IMR-90 (cell line): ENCODE results near the gene USP7. TPM values are rescaled to one million over a fixed set of nuclear protein-coding genes. Genes with fewer than 3 reads are reported as not detected.

Experiments used
- ATAC-seq: fragments of 200-7000 bp; cut with Tn5 transposase; 2 replicates; pipeline ENCODE4 v1.9.1; 2020; ENCODE audit warnings: low read depth, mild to moderate bottlenecking, moderate library complexity
- BruUV-seq: library from RNA; stranded (reverse); fragments of 400-500 nt; replicated peaks from 2 replicates; lab custom pipeline; 2021; lab: Mats Ljungman, UMichigan
- CTCF ChIA-PET: fragments of 300-600 bp; formaldehyde crosslinking; extraction: SDS; loops from one replicate; lab custom pipeline; 2021; ENCODE audit warnings: antibody characterized with exemption; lab: Yijun Ruan, JAX
- POLR2A ChIA-PET: fragments of 300-600 bp; sonication (Branson Sonifier 250); formaldehyde crosslinking; loops from one replicate; lab custom pipeline; 2022; ENCODE audit warnings: antibody characterized with exemption; ENCODE audit not compliant: unreplicated experiment; lab: Charles Lee
- DNase-seq: peaks from one replicate; pipeline ENCODE4 v3.0.0; 2013
- H2AFZ ChIP-seq: replicated peaks from 2 replicates; pipeline ENCODE3; 2013; ENCODE audit warnings: low read length, mild to moderate bottlenecking; ENCODE audit not compliant: poor library complexity
- H2AK5ac ChIP-seq: 2 replicates; pipeline ENCODE4 v1.6.1; 2013; ENCODE audit warnings: low read depth, low read length, inconsistent platforms
- H2AK9ac ChIP-seq: replicated peaks from 2 replicates; pipeline ENCODE3; 2013; ENCODE audit warnings: mild to moderate bottlenecking, low read depth, low read length, moderate library complexity; ENCODE audit not compliant: poor library complexity
- H2BK120ac ChIP-seq: 2 replicates; pipeline ENCODE4 v1.6.1; 2013; ENCODE audit warnings: low read depth, low read length, inconsistent platforms
- H2BK15ac ChIP-seq: 3 replicates; pipeline ENCODE4 v1.6.1; 2013; ENCODE audit warnings: low read depth, low read length, inconsistent platforms
- H2BK20ac ChIP-seq: 2 replicates; pipeline ENCODE4 v1.6.1; 2013; ENCODE audit warnings: low read depth, mild to moderate bottlenecking, inconsistent platforms, low read length, moderate library complexity
- H2BK5ac ChIP-seq: 2 replicates; pipeline ENCODE4 v1.6.1; 2013; ENCODE audit warnings: mild to moderate bottlenecking, low read depth, low read length, inconsistent platforms; ENCODE audit not compliant: poor library complexity, severe bottlenecking
- H3K14ac ChIP-seq: replicated peaks from 2 replicates; pipeline ENCODE4 v1.6.1; 2013; ENCODE audit warnings: low read depth, low read length, inconsistent platforms
- H3K18ac ChIP-seq: 2 replicates; pipeline ENCODE4 v1.6.1; 2013; ENCODE audit warnings: low read depth, low read length, control low read depth
- H3K23ac ChIP-seq: 2 replicates; pipeline ENCODE4 v1.6.1; 2013; ENCODE audit warnings: low read depth, low read length, inconsistent platforms
- H3K27ac ChIP-seq: 2 replicates; pipeline ENCODE4 v1.5.1; 2013; ENCODE audit warnings: mild to moderate bottlenecking, control low read depth, low read length; ENCODE audit not compliant: insufficient read depth
- H3K27me3 ChIP-seq: 2 replicates; pipeline ENCODE4 v1.6.1; 2013; ENCODE audit warnings: low read length; ENCODE audit not compliant: control insufficient read depth, insufficient read depth
- H3K36me3 ChIP-seq: 2 replicates; pipeline ENCODE4 v1.6.1; 2013; ENCODE audit warnings: low read length, mixed read lengths; ENCODE audit not compliant: control insufficient read depth, insufficient read depth
- H3K4ac ChIP-seq: 2 replicates; pipeline ENCODE4 v1.6.1; 2013; ENCODE audit warnings: low read depth, low read length, inconsistent platforms
- H3K4me1 ChIP-seq: 2 replicates; pipeline ENCODE4 v1.6.1; 2013; ENCODE audit warnings: low read length, mixed read lengths; ENCODE audit not compliant: control insufficient read depth, insufficient read depth
- H3K4me2 ChIP-seq: 2 replicates; pipeline ENCODE4 v1.6.1; 2013; ENCODE audit warnings: low read depth, mild to moderate bottlenecking, control low read depth, low read length, moderate library complexity
- H3K4me3 ChIP-seq: 2 replicates; pipeline ENCODE4 v1.5.1; 2013; ENCODE audit warnings: low read depth, mild to moderate bottlenecking, control low read depth, low read length, moderate library complexity; ENCODE audit not compliant: insufficient read depth
- H3K56ac ChIP-seq: 2 replicates; pipeline ENCODE4 v1.6.1; 2013; ENCODE audit warnings: low read length, inconsistent platforms; ENCODE audit not compliant: insufficient read depth; ENCODE audit errors: extremely low read depth
- H3K79me1 ChIP-seq, 2 experiments: 2 replicates each; pipeline ENCODE4 v1.6.1; 2013; ENCODE audit warnings: low read length in 2 of 2, inconsistent platforms in 1 of 2, low read depth in 1 of 2
- H3K9ac ChIP-seq: 2 replicates; pipeline ENCODE4 v1.6.1; 2013; ENCODE audit warnings: low read depth, low read length, control low read depth
- H3K9me1 ChIP-seq: 2 replicates; pipeline ENCODE4 v1.6.1; 2013; ENCODE audit warnings: low read length, inconsistent platforms; ENCODE audit not compliant: insufficient read depth
- H3K9me3 ChIP-seq: 2 replicates; pipeline ENCODE4 v1.6.1; 2013; ENCODE audit warnings: low read length; ENCODE audit not compliant: control insufficient read depth, insufficient read depth
- H4K20me1 ChIP-seq: 2 replicates; pipeline ENCODE4 v1.6.1; 2013; ENCODE audit warnings: low read length, inconsistent platforms; ENCODE audit not compliant: insufficient read depth
- H4K5ac ChIP-seq: 2 replicates; pipeline ENCODE4 v1.6.1; 2013; ENCODE audit warnings: mild to moderate bottlenecking, low read depth, low read length, control low read depth
- H4K8ac ChIP-seq, 2 experiments: 2 replicates each; pipeline ENCODE4 v1.6.1; 2013; ENCODE audit warnings: low read depth in 2 of 2, low read length in 2 of 2, control low read depth in 1 of 2, inconsistent platforms in 1 of 2
- H4K91ac ChIP-seq: 2 replicates; pipeline ENCODE4 v1.6.1; 2013; ENCODE audit warnings: low read depth, low read length, inconsistent platforms; ENCODE audit not compliant: insufficient read depth
- ELK1 ChIP-seq: fragments of 150-350 bp; IDR thresholded peaks from 2 replicates; pipeline ENCODE4 v1.6.1; 2016; ENCODE audit warnings: low read depth, mild to moderate bottlenecking, low read length, moderate library complexity, borderline replicate concordance
- MAFK ChIP-seq: IDR thresholded peaks from 2 replicates; pipeline ENCODE4 v1.6.1; 2012; ENCODE audit warnings: low read depth, low read length, improper control_type of control experiment
- MXI1 ChIP-seq: IDR thresholded peaks from 2 replicates; pipeline ENCODE4 v1.6.1; 2012; ENCODE audit warnings: low read depth, mild to moderate bottlenecking, low read length, moderate library complexity, borderline replicate concordance
- NFE2L2 ChIP-seq: fragments of 150-350 bp; IDR thresholded peaks from 2 replicates; pipeline ENCODE4 v1.6.1; 2016; ENCODE audit warnings: low read depth, mild to moderate bottlenecking, low read length
- RCOR1 ChIP-seq: IDR thresholded peaks from 2 replicates; pipeline ENCODE4 v1.6.1; 2012; ENCODE audit warnings: mild to moderate bottlenecking, low read length, improper control_type of control experiment; ENCODE audit not compliant: insufficient replicate concordance
- RFX5 ChIP-seq: IDR thresholded peaks from 2 replicates; pipeline ENCODE4 v1.8.0; 2012; ENCODE audit warnings: low read depth, mild to moderate bottlenecking, low read length, moderate library complexity
- USF2 ChIP-seq: fragments of 150-350 bp; IDR thresholded peaks from 2 replicates; pipeline ENCODE4 v1.6.1; 2017; ENCODE audit warnings: mild to moderate bottlenecking, antibody characterized with exemption, low read length, low read depth
- WGBS, 2 experiments: methylation state at CpG; one replicate each; pipeline versions ENCODE4 v1.1.5 to v1.1.7; 2013; ENCODE audit warnings: missing lambda C conversion rate in 2 of 2; ENCODE audit not compliant: insufficient read length in 1 of 2; ENCODE audit errors: extremely low coverage in 2 of 2; 5-methylcytosine and 5-hydroxymethylcytosine counted together
- dilution Hi-C: fragments of 300-500 bp; cut with HindIII; formaldehyde crosslinking; loops from one replicate; pipeline ENCODE4 v1.14.3; 2018; ENCODE audit warnings: low sequenced_read_pairs; ENCODE audit not compliant: unreplicated experiment
- in situ Hi-C: fragments of 300-500 bp; cut with MboI; formaldehyde crosslinking; loops from 3 replicates; pipeline ENCODE4 v1.14.3; 2019; ENCODE audit warnings: low sequenced_read_pairs, inconsistent platforms, mixed read lengths
- intact Hi-C: fragments of 100-400 bp; cut with micrococcal nuclease; formaldehyde crosslinking; loops from 2 replicates; pipeline ENCODE4 v1.10.0; 2022
- polyA plus RNA-seq, 3 experiments: library from polyadenylated mRNA; depleted of rRNA; stranded (reverse); fragments of >200 nt; gene quantifications; 2 replicates each; pipeline ENCODE4 v1.2.3, GENCODE V29; 2012; ENCODE audit warnings: low replicate concordance in 1 of 3
- total RNA-seq: library from RNA; depleted of rRNA; stranded (reverse); fragments of >200 nt; gene quantifications from 2 replicates; pipeline ENCODE4 v1.2.3, GENCODE V29; 2012

USP7 gene
- total and polyA plus RNA-seq, 2 of the 4 experiments (the other 2 are of a cell fraction) = 17.8 to 28.3 TPM

DNA sequence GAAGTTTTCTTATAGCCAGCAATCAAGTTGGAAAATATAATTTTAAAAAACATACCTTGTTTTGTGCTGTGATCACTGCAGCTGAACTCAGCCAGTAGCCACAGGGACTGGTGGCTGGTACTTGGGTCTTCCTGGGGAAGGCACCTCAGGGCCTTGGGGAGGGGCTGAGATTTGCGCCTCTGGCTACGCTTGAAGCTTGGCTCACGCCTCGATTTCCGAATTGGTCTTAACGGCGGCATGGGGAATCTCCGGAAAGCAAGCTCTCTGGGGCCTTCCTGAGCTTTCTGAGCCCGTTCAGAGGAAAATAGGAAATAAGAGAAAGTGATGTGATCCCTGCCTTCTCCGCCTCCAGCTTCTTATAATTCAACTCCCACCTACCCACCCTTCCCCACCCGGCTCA lies 11.3 kb upstream of the USP7 start:
- Histone ChIP-seq H2BK120ac (no peak overlapping the region), H4K91ac (no peak overlapping the region), H3K36me3 (no peaks in the 10 kb centered on the region), H4K8ac (no peak overlapping the region), H3K9me3 (0 out of 2 replicates have a peak, but pooled peaks cover 2% of the 10 kb centered on the region), H3K27me3 (peaks cover 2% of the 10 kb centered on the region; the same call in 1 of the 2 replicates), H3K27ac (no peak overlapping the region), H2BK5ac (no peak overlapping the region), H4K20me1 (no peaks in the 10 kb centered on the region), H2AK5ac (no peak overlapping the region), H3K23ac (no peak overlapping the region), H3K56ac (no peak overlapping the region), H3K18ac (no peak overlapping the region), H2AK9ac (no peak overlapping the region), H2AFZ (no peak overlapping the region), H3K4ac (no peak overlapping the region), H3K9ac (no peak overlapping the region), H2BK20ac (no peak overlapping the region), H2BK15ac (no peak overlapping the region), H3K14ac (no peak overlapping the region), H3K4me3 (no peak overlapping the region), H4K5ac (no peak overlapping the region), H3K79me1 (no peaks in the 10 kb centered on the region), H3K4me1 (peaks cover 6% of the 10 kb centered on the region; the same call in 1 of the 2 replicates), H3K9me1 (no peaks in the 10 kb centered on the region), H3K4me2 (no peak overlapping the region)
- CTCF ChIA-PET = no interaction called here
- no peak for TF ChIP-seq NFE2L2
- TF ChIP-seq ELK1 = no peak
- no peak for TF ChIP-seq MXI1
- no peak for TF ChIP-seq USF2
- TF ChIP-seq RFX5 = no peak
- TF ChIP-seq MAFK = no peak
- no peak for TF ChIP-seq RCOR1
- intact Hi-C loops = no loop called here
- ATAC-seq = no peak
- BruUV-seq = no TSS peak
- POLR2A ChIA-PET = no interaction called here
- no CpG with 5 or more reads among the region's 11 CpGs for WGBS, 2 experiments
- no peak for DNase-seq
- dilution Hi-C loops = no loop called here
- in situ Hi-C loops = no loop called here
